Measurements from ENCODE around the gene SGMS1.
A peak's percentile ranks its signal among the peaks of the same experiment; 100 is the strongest.

- TF ChIP-seq, protein P1, sequence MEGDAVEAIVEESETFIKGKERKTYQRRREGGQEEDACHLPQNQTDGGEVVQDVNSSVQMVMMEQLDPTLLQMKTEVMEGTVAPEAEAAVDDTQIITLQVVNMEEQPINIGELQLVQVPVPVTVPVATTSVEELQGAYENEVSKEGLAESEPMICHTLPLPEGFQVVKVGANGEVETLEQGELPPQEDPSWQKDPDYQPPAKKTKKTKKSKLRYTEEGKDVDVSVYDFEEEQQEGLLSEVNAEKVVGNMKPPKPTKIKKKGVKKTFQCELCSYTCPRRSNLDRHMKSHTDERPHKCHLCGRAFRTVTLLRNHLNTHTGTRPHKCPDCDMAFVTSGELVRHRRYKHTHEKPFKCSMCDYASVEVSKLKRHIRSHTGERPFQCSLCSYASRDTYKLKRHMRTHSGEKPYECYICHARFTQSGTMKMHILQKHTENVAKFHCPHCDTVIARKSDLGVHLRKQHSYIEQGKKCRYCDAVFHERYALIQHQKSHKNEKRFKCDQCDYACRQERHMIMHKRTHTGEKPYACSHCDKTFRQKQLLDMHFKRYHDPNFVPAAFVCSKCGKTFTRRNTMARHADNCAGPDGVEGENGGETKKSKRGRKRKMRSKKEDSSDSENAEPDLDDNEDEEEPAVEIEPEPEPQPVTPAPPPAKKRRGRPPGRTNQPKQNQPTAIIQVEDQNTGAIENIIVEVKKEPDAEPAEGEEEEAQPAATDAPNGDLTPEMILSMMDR (conservative IDR thresholded peaks at IDR 0.05; ENCODE audit: low read depth in 2 of 2) = peak; percentile 32 to 56; a peak in 3 of 4 replicates
- TF ChIP-seq JUNB (IDR thresholded peaks at IDR 0.05; ENCODE audit: unreplicated experiment) (no peak), POLR2AphosphoS5 (IDR thresholded peaks at IDR 0.05; ENCODE audit: low read depth) (no peak), EZH2 (IDR thresholded peaks at IDR 0.05; ENCODE audit: low read depth, unreplicated experiment) (no peak), ZNF462 (CRISPR knock-in tag; IDR thresholded peaks at IDR 0.05) (no peak), EZH2phosphoT487 (IDR thresholded peaks at IDR 0.05; ENCODE audit: unreplicated experiment) (no peak)
These were observed 29.4 kb upstream of the SGMS1 start for GRCh38 chr10:50653142-50653541.
